Endothelial cell of umbilical vein (primary cell): Measurements from ENCODE around the gene SPG7. TPM values are rescaled to one million over a fixed set of nuclear protein-coding genes. Genes with fewer than 3 reads are reported as not detected.

Experiments
- BruUV-seq: library from RNA; stranded (reverse); fragments of 400-500 nt; replicated peaks from 2 replicates; lab custom pipeline; 2021; lab: Mats Ljungman, UMichigan
- CTCF ChIA-PET: fragments of 300-600, 350-600 bp; sonication (Branson Sonifier 250); formaldehyde crosslinking; loops from one replicate; lab custom pipeline; 2021; ENCODE audit warnings: antibody characterized with exemption, inconsistent platforms; lab: Charles Lee
- POLR2A ChIA-PET: fragments of 300-600, 350-600 bp; sonication (Branson Sonifier 250); formaldehyde crosslinking; loops from one replicate; lab custom pipeline; 2021; ENCODE audit warnings: antibody characterized with exemption, inconsistent platforms; lab: Charles Lee
- DNase-seq: peaks from one replicate; pipeline ENCODE4 v3.0.0-alpha.2; 2011; ENCODE audit warnings: low read depth, low spot score
- FAIRE-seq: peaks from 2 replicates; lab custom pipeline; 2011; peaks lifted over from hg19 to GRCh38; lab: Jason Lieb, UNC
- H2AFZ ChIP-seq: 2 replicates; pipeline ENCODE4 v1.6.0; 2012; ENCODE audit warnings: low read depth, low read length, control low read depth, inconsistent platforms
- H3K27ac ChIP-seq: 2 replicates; pipeline ENCODE4 v1.5.1; 2011; ENCODE audit warnings: low read depth, mild to moderate bottlenecking, control low read depth, low read length, moderate library complexity; ENCODE audit not compliant: insufficient read depth
- H3K27me3 ChIP-seq, 2 experiments: 2 replicates each; pipeline versions ENCODE4 v1.6.0 to v1.6.1; 2011; ENCODE audit warnings: low read length in 2 of 2, mixed read lengths in 1 of 2; ENCODE audit not compliant: control insufficient read depth in 2 of 2, insufficient read depth in 2 of 2
- H3K36me3 ChIP-seq, 2 experiments: 2 replicates in 1 of 2; 3 replicates in 1 of 2; pipeline ENCODE4 v1.5.1; 2011; ENCODE audit warnings: low read length in 2 of 2, mild to moderate bottlenecking in 1 of 2, moderate library complexity in 1 of 2; ENCODE audit not compliant: control insufficient read depth in 2 of 2, insufficient read depth in 2 of 2; ENCODE audit errors: extremely low read depth in 1 of 2
- H3K4me1 ChIP-seq: 3 replicates; pipeline ENCODE4 v1.5.1; 2011; ENCODE audit warnings: mild to moderate bottlenecking, low read length; ENCODE audit not compliant: control insufficient read depth, insufficient read depth; ENCODE audit errors: extremely low read depth
- H3K4me2 ChIP-seq: 2 replicates; pipeline ENCODE4 v1.6.1; 2011; ENCODE audit warnings: low read length, control low read depth, mixed read lengths; ENCODE audit not compliant: insufficient read depth
- H3K4me3 ChIP-seq, 3 experiments: fragments of 200-600 bp in 1 of 3; sonication (generic), shearing (Covaris generic) in 1 of 3; replicated peaks in 1 of 3; 2 replicates each; pipeline ENCODE4 v1.5.1; 2011 to 2016; ENCODE audit warnings: control low read depth in 3 of 3, low read length in 3 of 3, mild to moderate bottlenecking in 2 of 3, inconsistent platforms in 1 of 3, low read depth in 1 of 3, moderate library complexity in 1 of 3; ENCODE audit not compliant: insufficient read depth in 1 of 3
- H3K79me2 ChIP-seq: 2 replicates; pipeline ENCODE4 v1.6.0; 2012; ENCODE audit warnings: low read length, inconsistent platforms; ENCODE audit not compliant: control insufficient read depth, insufficient read depth
- H3K9ac ChIP-seq: replicated peaks from 2 replicates; pipeline ENCODE3; 2011; ENCODE audit warnings: low read length, control low read depth; ENCODE audit not compliant: insufficient read depth; ENCODE audit errors: extremely low read depth
- H3K9me1 ChIP-seq: replicated peaks from 3 replicates; pipeline ENCODE4 v1.6.0; 2011; ENCODE audit warnings: mild to moderate bottlenecking, low read length; ENCODE audit not compliant: control insufficient read depth, insufficient read depth; ENCODE audit errors: extremely low read depth
- H3K9me3 ChIP-seq: replicated peaks from 2 replicates; pipeline ENCODE4 v1.5.1; 2012; ENCODE audit warnings: low read length, inconsistent platforms; ENCODE audit not compliant: control insufficient read depth, insufficient read depth
- H4K20me1 ChIP-seq: replicated peaks from 2 replicates; pipeline ENCODE3; 2011; ENCODE audit warnings: mild to moderate bottlenecking, low read length; ENCODE audit not compliant: control insufficient read depth, insufficient read depth; ENCODE audit errors: extremely low read depth
- CTCF ChIP-seq, 2 donors: IDR thresholded peaks; 1 replicate in 1 of 2; 2 replicates in 1 of 2; pipeline ENCODE4 v1.5.1; 2011; ENCODE audit warnings: low read length in 2 of 2, mild to moderate bottlenecking in 2 of 2, moderate library complexity in 2 of 2, control low read depth in 1 of 2, inconsistent platforms in 1 of 2, low read depth in 1 of 2; ENCODE audit not compliant: insufficient read depth in 1 of 2; ENCODE audit errors: extremely low read depth in 1 of 2
- FOS ChIP-seq: IDR thresholded peaks from 2 replicates; pipeline ENCODE4 v1.6.1; 2011; ENCODE audit warnings: mild to moderate bottlenecking, low read length, moderate library complexity, borderline replicate concordance; ENCODE audit not compliant: insufficient read depth
- JUN ChIP-seq: IDR thresholded peaks from 2 replicates; pipeline ENCODE4 v1.6.1; 2011; ENCODE audit warnings: borderline replicate concordance, low read depth; ENCODE audit not compliant: insufficient read length, insufficient read depth
- MAX ChIP-seq: IDR thresholded peaks from 2 replicates; pipeline ENCODE4 v1.6.1; 2011; ENCODE audit not compliant: insufficient read depth, insufficient read length
- MYC ChIP-seq: IDR thresholded peaks from one replicate; pipeline ENCODE4 v1.6.1; 2011; ENCODE audit warnings: mild to moderate bottlenecking, low read depth, low read length
- POLR2AphosphoS5 ChIP-seq: IDR thresholded peaks from 2 replicates; pipeline ENCODE4 v1.6.1; 2012; ENCODE audit warnings: low read depth, mild to moderate bottlenecking, control low read depth, low read length, moderate library complexity; ENCODE audit not compliant: insufficient read depth
- dilution Hi-C: fragments of 300-500 bp; cut with MboI; formaldehyde crosslinking; loops from one replicate; pipeline ENCODE4 v1.15.0; 2019; ENCODE audit warnings: low sequenced_read_pairs; ENCODE audit not compliant: extremely low pct_ligation_motif_present
- intact Hi-C: fragments of 100-400 bp; cut with micrococcal nuclease; formaldehyde crosslinking; loops from one replicate; pipeline ENCODE4 v1.10.0; 2022
- polyA plus RNA-seq, 4 experiments: library from polyadenylated mRNA; depleted of rRNA in 3 of 4; stranded (reverse) in 3 of 4; unstranded in 1 of 4; fragments of >200 nt; gene quantifications; 2 replicates each; pipeline versions ENCODE4 v1.2.1 to v1.2.3, GENCODE V29; 2011 to 2012; ENCODE audit warnings: missing spikeins in 1 of 4
- total RNA-seq: library from RNA; stranded (reverse); gene quantifications from 2 replicates; pipeline ENCODE4 v1.2.3, GENCODE V29; 2021

SPG7 gene
- total and polyA plus RNA-seq, 2 donors (not counting 3 experiments of a cell fraction or from before 2014, with no cell fraction given) = 90.2 to 146 TPM

- Histone ChIP-seq H3K27me3 (no peaks in the 10 kb centered on the region), H3K4me2 (peak overlapping the region; percentile 33), H3K36me3 (no peaks in the 10 kb centered on the region), H2AFZ (peak overlapping the region; percentile 67), H3K9ac (peak overlapping the region; percentile 20), H4K20me1 (no peaks in the 10 kb centered on the region), H3K27ac (no peak overlapping the region), H3K4me3 (no peak overlapping the region), H3K9me1 (no peaks in the 10 kb centered on the region), H3K79me2 (no peaks in the 10 kb centered on the region), H3K4me1 (peaks cover 11% of the 10 kb centered on the region), H3K9me3 (no peaks in the 10 kb centered on the region)
- peak; percentile 75 for DNase-seq
- FAIRE-seq = peak; percentile 85
- no TSS peak for BruUV-seq
- ChIA-PET POLR2A (no interaction called here), CTCF (interaction anchor here (0.6 to 3.9 kb wide), 16 partner anchors 9 to 362 kb away, joined by 3 to 48 read pairs (median 4); partner anchors contain the start of genes CPNE7 and DPEP1)
- TF ChIP-seq POLR2AphosphoS5 (peak; percentile 48), JUN (peak; percentile 27), FOS (peak; percentile 66), MAX (no peak)
- intact Hi-C loops = loop anchor here (1.0 kb wide), 1 partner anchor 39 kb away; no protein-coding TSS in a partner anchor
- dilution Hi-C loops = no loop called here
Observed at GRCh38 chr16:89602273-89602951, 94.2 kb downstream of the SPG7 start.

GRCh38 chr16:89602952-89603590 is 94.9 kb downstream of the SPG7 start:
- ChIA-PET POLR2A (no interaction called here), CTCF (interaction anchor here (0.6 to 3.9 kb wide), 14 partner anchors 8 to 363 kb away, joined by 3 to 48 read pairs (median 5); partner anchors contain the start of genes CPNE7 and DPEP1)
- peaks cover 11% of the 10 kb centered on the region for H3K4me1 ChIP-seq
- H3K9ac ChIP-seq = no peak overlapping the region
- no peak overlapping the region for H2AFZ ChIP-seq
- H3K27me3 ChIP-seq = no peaks in the 10 kb centered on the region
- no peaks in the 10 kb centered on the region for H3K36me3 ChIP-seq
- no peaks in the 10 kb centered on the region for H3K9me1 ChIP-seq
- no peaks in the 10 kb centered on the region for H4K20me1 ChIP-seq
- H3K79me2 ChIP-seq = no peaks in the 10 kb centered on the region
- BruUV-seq = no TSS peak
- TF ChIP-seq CTCF (IDR thresholded peaks at IDR 0.05; ENCODE audit: extremely low read depth in 1 of 2, insufficient read depth in 1 of 2, low read depth in 1 of 2, low read length in 2 of 2) (no peak), MYC (no peak)
- FAIRE-seq = no peak
- DNase-seq = no peak
- intact Hi-C loops = loop anchor here (1.0 kb wide), 1 partner anchor 38 kb away; no protein-coding TSS in a partner anchor
- H3K4me2 ChIP-seq = no peak overlapping the region
- H3K9me3 ChIP-seq = no peaks in the 10 kb centered on the region
- dilution Hi-C loops = no loop called here
- no peak overlapping the region for H3K4me3 ChIP-seq
- H3K27ac ChIP-seq = no peak overlapping the region
